GM18499 (cell line): ENCODE results near the gene RPS6KA6.
"Not testable (repeated sequence)": the region's sequence is repeated elsewhere in the genome, so short reads cannot be mapped to it uniquely, and the experiment has no call there.

Source experiments
- ATAC-seq: cut with Tn5 transposase; IDR thresholded peaks from one replicate; pipeline ENCODE4 v1.9.1; 2021; ENCODE audit warnings: moderate number of reproducible peaks; ENCODE audit not compliant: insufficient read depth, unreplicated experiment

Gene RPS6KA6

GRCh38 chrX:84168095-84168494, 19.9 kb downstream of the RPS6KA6 start:
- ATAC-seq: no peak

DNA sequence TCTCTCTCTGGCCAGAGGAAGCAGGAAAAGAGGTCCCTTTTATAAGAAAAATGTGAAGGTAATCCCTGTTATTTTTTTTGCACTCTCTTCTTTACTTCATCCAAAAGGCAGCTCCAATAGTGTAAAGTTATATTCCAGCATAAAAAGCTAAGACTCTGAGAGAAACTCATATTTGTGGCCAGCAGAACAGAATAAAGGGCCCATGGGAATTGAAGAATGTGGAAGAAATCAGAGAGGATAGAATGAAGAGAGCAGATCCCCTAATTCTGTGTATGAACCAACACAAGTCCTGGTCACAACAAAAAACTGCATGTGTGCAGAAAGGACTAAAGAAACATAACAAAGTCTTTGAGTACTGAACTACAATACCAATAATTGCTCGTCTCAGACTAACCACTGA, 22.3 kb downstream of the RPS6KA6 start:
- ATAC-seq: no peak

DNA sequence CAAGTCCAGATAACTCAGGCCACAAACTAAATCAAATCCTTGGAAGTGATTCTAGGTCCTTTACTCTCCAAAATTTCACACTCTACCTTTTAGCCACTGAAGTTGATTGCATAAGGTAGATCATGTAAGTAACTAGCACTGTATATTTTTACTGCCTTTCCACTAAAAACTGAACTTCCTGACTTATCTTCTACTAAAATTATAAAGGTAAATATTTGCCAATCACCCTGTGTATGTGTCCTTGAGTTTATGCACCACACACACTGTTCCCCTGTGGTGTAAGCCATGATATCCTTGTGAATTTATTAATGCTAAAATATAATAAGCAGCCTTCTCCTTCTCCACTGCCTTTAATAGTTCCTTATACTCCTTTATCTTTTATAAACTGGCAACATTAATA, 25.6 kb downstream of the RPS6KA6 start:
- no peak for ATAC-seq

- ATAC-seq: no peak
Measured at GRCh38 chrX:84161641-84162040, 26.4 kb downstream of the RPS6KA6 start.

GRCh38 chrX:84160736-84161135, 27.3 kb downstream of the RPS6KA6 start:
- ATAC-seq: no peak

DNA sequence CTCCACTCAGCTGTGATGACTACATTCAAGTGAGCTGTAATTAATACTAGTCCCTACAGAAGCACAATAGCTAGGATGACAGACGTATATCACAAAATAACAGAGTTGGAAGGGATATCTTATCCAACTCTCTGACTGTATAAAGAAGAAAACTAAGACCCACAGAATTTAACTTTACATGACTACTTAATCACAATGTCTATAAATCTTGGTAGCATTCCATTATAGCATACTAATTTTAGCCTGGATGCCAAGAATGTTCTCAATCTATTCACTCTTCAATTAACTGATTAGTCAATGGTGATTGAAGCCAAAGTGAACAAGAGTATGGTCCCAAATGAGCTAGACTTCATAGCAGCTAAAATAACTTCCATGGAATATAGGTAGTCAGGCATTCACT, 31.2 kb downstream of the RPS6KA6 start:
- no peak for ATAC-seq

- no peak for ATAC-seq
Measured at GRCh38 chrX:84155938-84156337, 32.1 kb downstream of the RPS6KA6 start.

- no peak for ATAC-seq
Measured at GRCh38 chrX:84153538-84153937, 34.5 kb downstream of the RPS6KA6 start.

- ATAC-seq: no peak
Measured at GRCh38 chrX:84144991-84145390, 43.0 kb downstream of the RPS6KA6 start.

- ATAC-seq: no peak
Measured at GRCh38 chrX:84144281-84144680, 43.7 kb downstream of the RPS6KA6 start.

- no peak for ATAC-seq
Measured at GRCh38 chrX:84133023-84133422, 55.0 kb downstream of the RPS6KA6 start.

- no peak for ATAC-seq
Measured at GRCh38 chrX:84123585-84123984, 64.4 kb downstream of the RPS6KA6 start.

DNA sequence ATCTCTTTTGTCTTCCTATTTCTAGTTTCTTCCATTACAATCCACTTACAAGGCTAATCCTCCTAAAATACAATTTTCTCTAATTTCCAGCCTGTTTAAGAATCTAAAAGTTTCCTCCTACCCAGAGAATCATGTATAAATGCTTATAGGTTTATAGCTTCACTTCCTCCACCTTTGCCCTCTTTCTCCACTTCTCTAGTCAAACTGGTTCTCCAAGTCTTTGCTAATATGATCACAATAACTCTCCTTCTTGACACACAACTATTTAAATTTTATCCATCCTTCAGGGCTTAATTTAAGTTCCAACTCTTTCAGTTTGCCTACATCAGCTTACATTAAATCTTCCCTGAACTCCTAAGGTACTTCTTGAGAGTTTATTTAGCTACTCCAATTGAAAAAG, 69.2 kb downstream of the RPS6KA6 start:
- ATAC-seq: no peak

DNA sequence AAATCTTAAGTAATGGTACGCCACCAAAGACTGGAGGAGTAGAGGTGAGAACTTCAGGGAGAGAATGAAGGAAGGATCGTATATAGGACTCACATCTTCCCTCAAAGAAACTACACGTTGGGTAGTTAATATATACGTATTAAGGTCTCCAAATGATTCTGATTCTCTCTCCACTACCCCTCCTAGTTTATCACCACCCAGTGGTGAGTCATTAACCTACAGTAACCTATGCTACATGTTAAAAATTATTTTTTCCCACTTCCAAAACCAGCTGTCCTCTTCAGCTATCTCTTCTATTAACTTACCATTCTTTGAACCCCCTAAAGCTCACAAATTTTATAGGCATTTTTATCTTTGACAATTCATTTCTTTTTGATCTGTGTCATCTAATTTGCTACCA, 69.7 kb downstream of the RPS6KA6 start:
- ATAC-seq: no peak

- ATAC-seq: no peak
Measured at GRCh38 chrX:84108584-84108983, 79.4 kb downstream of the RPS6KA6 start.

DNA sequence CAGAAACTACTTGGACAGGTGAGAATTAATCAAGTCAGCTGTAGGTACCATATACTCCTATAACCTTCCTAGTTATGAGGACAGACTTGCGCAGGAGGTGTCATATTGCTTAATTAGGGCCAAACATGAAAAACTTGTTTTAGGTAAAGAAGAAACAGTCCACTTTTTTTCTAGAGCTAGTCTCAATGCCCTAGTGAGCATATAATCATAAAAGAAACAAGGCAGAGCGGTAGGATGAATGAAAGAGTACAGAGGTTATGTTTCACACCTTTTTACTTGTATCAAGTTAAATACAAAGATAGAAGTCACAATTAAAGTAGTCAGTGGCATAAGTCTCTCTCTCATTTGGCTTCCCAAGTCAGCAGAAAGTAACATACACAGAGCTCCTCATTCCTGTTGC, 88.9 kb downstream of the RPS6KA6 start:
- no peak for ATAC-seq

DNA sequence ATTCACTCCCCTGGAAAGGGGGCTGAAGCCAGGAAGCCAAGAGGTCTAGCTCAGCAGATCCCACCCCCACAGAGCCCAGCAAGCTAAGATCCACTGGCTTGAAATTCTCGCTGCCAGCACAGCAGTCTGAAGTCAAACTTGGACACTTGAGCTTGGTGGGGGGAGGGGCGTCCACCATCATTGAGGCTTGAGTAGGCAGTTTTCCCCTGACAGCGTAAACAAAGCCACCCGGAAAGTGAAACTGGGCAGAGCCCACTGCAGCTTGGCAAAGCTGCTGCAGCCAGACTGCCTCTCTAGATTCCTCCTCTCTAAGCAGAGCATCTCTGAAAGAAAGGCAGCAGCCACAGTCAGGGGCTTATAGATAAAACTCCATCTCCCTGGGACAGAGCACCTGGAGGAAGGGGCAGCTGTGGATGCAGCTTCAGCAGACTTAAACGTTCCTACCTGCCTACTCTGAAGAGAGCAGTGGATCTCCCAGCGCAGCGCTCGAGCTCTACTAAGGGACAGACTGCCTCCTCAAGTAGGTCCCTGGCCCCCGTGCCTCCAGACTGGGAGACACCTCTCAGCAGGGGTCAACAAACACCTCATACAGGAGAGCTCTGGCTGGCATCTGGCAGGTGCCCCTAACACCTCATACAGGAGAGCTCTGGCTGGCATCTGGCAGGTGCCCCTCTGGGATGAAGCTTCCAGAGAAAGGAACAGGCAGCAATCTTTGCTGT, 108.4 kb downstream of the RPS6KA6 start:
- not testable (repeated sequence) for ATAC-seq

DNA sequence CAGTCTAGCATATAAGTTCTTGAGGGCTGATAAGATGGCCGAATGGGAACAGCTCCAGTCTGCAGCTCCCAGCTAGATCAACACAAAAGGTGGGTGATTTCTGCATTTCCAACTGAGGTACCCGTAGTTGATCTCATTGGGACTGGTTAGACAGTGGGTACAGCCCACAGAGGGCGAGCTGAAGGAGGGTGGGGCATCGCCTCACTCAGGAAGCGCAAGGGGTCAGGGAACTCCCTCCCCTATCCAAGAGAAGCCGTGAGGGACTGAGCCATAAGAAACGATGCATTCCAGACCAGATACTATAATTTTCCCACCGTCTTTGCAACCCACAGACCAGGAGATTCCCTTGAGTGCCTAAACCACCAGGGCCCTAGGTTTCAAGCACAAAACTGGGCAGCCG, 109.0 kb downstream of the RPS6KA6 start:
- ATAC-seq: no peak

DNA sequence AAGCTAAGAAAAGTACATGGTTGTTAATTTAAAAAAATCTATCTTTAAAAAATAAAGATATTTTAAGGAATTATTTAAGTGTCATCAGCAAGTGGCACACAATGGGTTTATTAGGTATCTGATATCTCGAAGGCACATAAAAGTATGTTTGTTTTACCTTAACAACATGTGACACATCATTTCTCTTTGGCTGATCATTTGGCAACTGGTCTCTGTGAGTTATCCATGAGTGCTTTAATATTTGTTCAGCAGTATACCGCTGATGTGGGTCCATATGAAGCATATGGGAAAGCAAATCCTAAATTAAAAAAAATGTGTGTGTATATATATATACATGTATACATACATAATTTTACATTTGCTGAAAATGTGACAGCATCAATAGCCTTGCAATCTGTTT, 123.2 kb downstream of the RPS6KA6 start:
- no peak for ATAC-seq

DNA sequence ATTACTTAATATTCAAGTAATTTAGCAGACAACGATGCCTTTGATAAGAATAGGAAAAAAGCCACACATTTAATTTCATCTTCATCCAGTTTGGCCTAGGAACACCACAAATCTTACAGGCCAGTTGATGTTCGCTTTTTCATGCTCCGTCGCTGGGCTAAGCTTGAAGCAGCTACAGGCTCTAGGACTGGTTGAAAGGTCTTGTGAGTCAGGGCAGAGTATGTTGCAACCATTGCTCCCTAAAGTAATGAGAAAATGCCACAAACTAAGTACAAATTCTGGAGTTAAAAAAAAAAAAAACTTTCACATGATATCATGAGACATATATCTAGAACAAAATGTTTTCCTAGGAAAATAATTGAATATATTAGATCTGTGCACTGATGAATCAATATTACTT, 123.8 kb downstream of the RPS6KA6 start:
- no peak for ATAC-seq

DNA sequence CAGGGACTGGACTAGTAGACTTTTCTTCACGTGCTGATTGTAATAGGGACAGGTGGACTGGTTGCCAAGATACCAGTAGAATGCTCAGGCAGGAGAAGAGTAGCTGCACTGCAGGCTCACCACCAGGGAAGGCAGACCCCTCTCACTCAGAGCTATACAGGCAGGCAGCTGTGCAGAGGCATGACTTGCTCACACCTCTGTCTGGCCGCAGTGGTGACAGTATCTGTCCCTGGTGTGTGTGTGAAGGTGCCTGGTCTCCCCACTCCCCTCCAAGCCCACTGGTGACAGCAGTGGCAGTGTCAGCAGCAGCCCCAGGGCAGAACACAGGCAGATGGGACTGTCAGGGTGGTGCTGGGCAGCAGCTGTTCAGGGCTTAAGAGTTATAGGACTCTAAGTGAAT, 140.7 kb downstream of the RPS6KA6 start:
- ATAC-seq: no peak

DNA sequence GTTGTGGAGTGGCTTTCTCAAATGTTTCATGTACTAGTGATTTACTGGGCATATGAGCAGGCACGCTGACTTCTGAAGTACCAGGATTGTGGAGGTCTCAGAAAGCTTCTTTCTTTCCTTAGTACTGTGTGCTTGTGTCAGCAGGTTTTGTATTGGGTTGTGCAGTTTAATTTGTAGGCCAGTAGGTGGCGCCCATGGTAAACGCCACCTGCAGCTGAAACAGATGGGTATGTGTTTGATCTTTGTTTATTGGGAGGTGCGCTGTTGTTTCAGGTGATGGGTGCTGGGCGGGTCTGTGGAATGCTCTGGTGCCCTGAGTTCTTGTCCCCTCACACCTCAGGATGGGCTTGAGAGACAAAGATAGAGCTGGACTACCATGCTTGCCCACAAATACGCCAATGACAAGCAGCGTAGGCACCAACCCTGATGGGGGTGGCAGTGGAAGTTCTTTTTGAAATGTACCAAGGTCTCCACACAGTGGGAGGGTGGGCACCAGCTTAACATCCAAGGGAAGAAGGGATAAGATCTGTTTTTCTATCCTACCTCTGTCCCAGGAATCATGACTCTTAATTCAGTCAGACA, 141.5 kb downstream of the RPS6KA6 start:
- peak; percentile 80 for ATAC-seq
